ENCODE measurements around the gene NPLOC4.
"Not testable (repeated sequence)": the region's sequence is repeated elsewhere in the genome, so short reads cannot be mapped to it uniquely, and the experiment has no call there.

The NPLOC4 gene

GRCh38 chr17:81635431-81635830 lies 1.5 kb downstream of the NPLOC4 start:
- H3K9me3 Mint-ChIP-seq, result no peaks in the 10 kb centered on the region

GRCh38 chr17:81631482-81631881 lies 5.4 kb downstream of the NPLOC4 start:
- Mint-ChIP-seq H3K4me1 (peaks cover 11 to 25% of the 10 kb centered on the region in 2 donors), H3K4me3 (no peak overlapping the region), H3K36me3 (peaks cover 30 to 42% of the 10 kb centered on the region in 2 donors), H3K27ac (no peak overlapping the region), H3K27me3 (no peaks in the 10 kb centered on the region), H3K9me3 (no peaks in the 10 kb centered on the region)
- DNase-seq, result no peak
- ATAC-seq (replicated peaks), result no peak

More at GRCh38 chr17:81635431-81635830, 1.5 kb downstream of the NPLOC4 start:
- Mint-ChIP-seq H3K36me3 (peaks cover 4 to 14% of the 10 kb centered on the region in 2 donors), H3K4me1 (peaks cover 10 to 20% of the 10 kb centered on the region in 2 donors), H3K27me3 (no peaks in the 10 kb centered on the region), H3K27ac (peak overlapping the region; percentile 42), H3K4me3 (peak overlapping the region; percentile 88 to 93)
- DNase-seq (no peak), ATAC-seq (replicated peaks) (no peak)

GRCh38 chr17:81630274-81630673 lies 6.6 kb downstream of the NPLOC4 start:
- Mint-ChIP-seq H3K4me3 (no peak overlapping the region), H3K9me3 (no peaks in the 10 kb centered on the region), H3K4me1 (peaks cover 12 to 23% of the 10 kb centered on the region in 2 donors), H3K27ac (peak overlapping the region; percentile 42), H3K27me3 (no peaks in the 10 kb centered on the region), H3K36me3 (peaks cover 39 to 47% of the 10 kb centered on the region in 2 donors)
- ATAC-seq (replicated peaks) (no peak), DNase-seq (no peak)

DNA sequence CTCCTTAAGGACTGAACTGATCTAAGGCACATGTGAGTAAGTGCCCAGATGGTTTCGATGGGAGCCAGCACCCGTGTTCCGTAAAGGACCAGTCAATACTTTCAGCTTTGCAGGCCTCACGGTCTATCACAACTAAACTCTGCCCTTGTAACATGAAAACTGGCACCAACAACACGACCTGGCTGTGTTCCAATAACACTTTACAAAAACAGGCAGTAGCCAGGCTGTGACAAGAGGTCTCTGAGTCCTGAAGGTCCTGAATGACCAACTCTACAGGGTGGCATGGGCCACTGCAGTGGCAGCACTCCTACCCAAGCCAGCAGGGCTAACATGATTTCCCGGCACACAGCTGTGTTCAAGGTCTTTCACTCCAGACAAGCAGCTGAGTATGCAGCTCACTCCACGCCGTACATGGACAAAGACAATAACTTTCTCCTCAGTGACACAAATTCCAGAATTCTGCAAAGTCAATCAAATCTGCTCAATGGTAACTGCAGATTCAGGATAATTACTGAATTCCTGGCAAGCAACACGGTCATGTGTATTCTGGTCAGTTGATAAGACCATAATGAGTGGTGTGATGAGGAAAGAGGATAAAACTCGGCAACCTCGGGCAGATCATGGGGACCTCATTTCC lies 15.3 kb downstream of the NPLOC4 start:
- no peaks in the 10 kb centered on the region for H3K27me3 Mint-ChIP-seq
- H3K9me3 Mint-ChIP-seq, result no peaks in the 10 kb centered on the region
- H3K27ac Mint-ChIP-seq, result no peak overlapping the region
- DNase-seq (no peak), ATAC-seq (replicated peaks) (no peak)
- H3K4me3 Mint-ChIP-seq, result no peak overlapping the region
- peaks cover 43 to 61% of the 10 kb centered on the region in 2 donors for H3K36me3 Mint-ChIP-seq
- H3K4me1 Mint-ChIP-seq, result peaks cover 12 to 17% of the 10 kb centered on the region in 2 donors

GRCh38 chr17:81618307-81618706 lies 18.6 kb downstream of the NPLOC4 start:
- not testable (repeated sequence) for DNase-seq; H3K27ac Mint-ChIP-seq; H3K9me3 Mint-ChIP-seq; H3K4me3 Mint-ChIP-seq; H3K27me3 Mint-ChIP-seq; ATAC-seq (replicated peaks)
- Mint-ChIP-seq H3K36me3 (peaks cover 42 to 64% of the 10 kb centered on the region in 2 donors), H3K4me1 (peaks cover 17 to 23% of the 10 kb centered on the region in 2 donors)

GRCh38 chr17:81616877-81617276 lies 20.0 kb downstream of the NPLOC4 start:
- Mint-ChIP-seq H3K4me3 (no peak overlapping the region), H3K36me3 (peaks cover 51 to 74% of the 10 kb centered on the region in 2 donors), H3K27ac (peak overlapping the region; percentile 83), H3K9me3 (no peaks in the 10 kb centered on the region), H3K4me1 (peaks cover 17 to 23% of the 10 kb centered on the region in 2 donors), H3K27me3 (no peaks in the 10 kb centered on the region)
- DNase-seq (no peak), ATAC-seq (replicated peaks) (no peak)

DNA sequence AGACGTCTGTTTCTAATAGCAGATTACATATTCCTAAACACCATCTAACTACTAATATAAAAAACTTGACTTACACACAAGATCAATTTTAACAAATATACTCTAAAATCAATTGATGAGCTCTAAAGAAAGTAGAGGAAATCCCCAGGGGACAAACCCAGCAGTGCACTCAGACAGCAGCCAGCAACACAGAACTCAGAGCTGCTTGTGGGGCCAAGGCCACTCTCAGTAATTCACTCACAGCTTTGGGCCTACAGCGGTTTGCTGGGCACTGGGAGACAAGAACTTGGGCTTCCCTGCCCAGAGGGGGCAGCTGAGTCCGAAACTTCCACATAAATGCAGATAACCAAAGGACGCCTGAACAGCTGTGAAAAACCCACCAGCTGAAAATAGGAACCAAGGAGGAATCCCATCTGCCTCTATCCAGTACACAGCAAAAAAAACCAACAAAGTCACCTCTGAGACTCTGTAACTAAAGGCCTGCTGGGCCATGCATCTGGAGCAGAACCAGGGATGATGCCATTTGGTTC lies 21.4 kb downstream of the NPLOC4 start:
- peaks cover 46 to 61% of the 10 kb centered on the region in 2 donors for H3K36me3 Mint-ChIP-seq
- no peaks in the 10 kb centered on the region for H3K9me3 Mint-ChIP-seq
- no peak overlapping the region for H3K4me3 Mint-ChIP-seq
- ATAC-seq (replicated peaks) (no peak), DNase-seq (no peak)
- H3K27ac Mint-ChIP-seq, result peak overlapping the region; percentile 95
- H3K4me1 Mint-ChIP-seq, result peaks cover 17 to 23% of the 10 kb centered on the region in 2 donors
- H3K27me3 Mint-ChIP-seq, result no peaks in the 10 kb centered on the region

- H3K36me3 Mint-ChIP-seq, result peaks cover 37 to 60% of the 10 kb centered on the region in 2 donors
- no peak for ATAC-seq (replicated peaks)
- H3K27me3 Mint-ChIP-seq, result no peaks in the 10 kb centered on the region
- H3K4me3 Mint-ChIP-seq, result no peak overlapping the region
- DNase-seq, result no peak
- no peaks in the 10 kb centered on the region for H3K9me3 Mint-ChIP-seq
- no peak overlapping the region for H3K27ac Mint-ChIP-seq
- peaks cover 17 to 23% of the 10 kb centered on the region in 2 donors for H3K4me1 Mint-ChIP-seq
These were observed 24.5 kb downstream of the NPLOC4 start for GRCh38 chr17:81612172-81612970.

DNA sequence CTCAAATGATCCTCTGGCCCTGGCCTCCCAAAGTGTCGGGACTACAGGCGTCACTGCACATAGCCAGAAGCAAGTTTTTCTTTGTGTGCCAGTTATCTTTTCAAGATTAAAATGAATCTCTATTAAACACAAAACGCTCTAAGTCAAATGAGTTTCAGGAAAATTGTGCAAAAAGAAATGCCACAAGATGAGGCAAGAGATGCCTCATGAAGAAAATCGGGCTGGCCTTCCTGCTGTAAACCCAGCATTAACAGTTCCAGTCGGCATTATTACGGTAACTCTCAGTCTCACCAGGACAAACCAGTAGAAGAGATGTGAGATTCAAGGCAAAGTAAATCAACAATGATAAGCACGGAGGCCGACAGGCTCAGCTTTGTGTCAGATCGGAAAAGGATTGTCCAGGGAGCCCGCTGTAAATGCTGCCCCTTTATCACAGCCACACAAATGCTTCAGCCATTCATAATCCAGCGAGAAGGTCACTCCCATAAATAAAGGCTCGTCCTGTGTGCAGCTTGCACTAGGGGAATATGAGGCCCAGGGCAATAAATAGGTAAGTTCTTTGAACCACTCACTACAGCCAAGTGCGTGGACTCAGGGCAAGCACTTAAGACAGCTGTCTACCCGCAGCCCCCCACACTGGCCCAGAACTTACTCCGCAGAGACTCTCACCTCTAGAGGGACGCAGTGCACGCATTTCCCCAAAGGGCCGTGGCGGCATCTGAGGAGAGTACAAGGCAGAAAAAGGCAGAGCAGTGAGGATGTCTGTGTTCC lies 27.2 kb downstream of the NPLOC4 start:
- Mint-ChIP-seq H3K27me3 (no peaks in the 10 kb centered on the region), H3K27ac (no peak overlapping the region), H3K9me3 (no peaks in the 10 kb centered on the region), H3K36me3 (peaks cover 33 to 49% of the 10 kb centered on the region in 2 donors), H3K4me3 (no peak overlapping the region), H3K4me1 (peaks cover 10 to 13% of the 10 kb centered on the region in 2 donors)
- DNase-seq, result no peak
- no peak for ATAC-seq (replicated peaks)

GRCh38 chr17:81608605-81609004 lies 28.3 kb downstream of the NPLOC4 start:
- H3K36me3 Mint-ChIP-seq, result peaks cover 24 to 44% of the 10 kb centered on the region in 2 donors
- ATAC-seq (replicated peaks) (no peak), DNase-seq (no peak)
- no peaks in the 10 kb centered on the region for H3K9me3 Mint-ChIP-seq
- H3K4me1 Mint-ChIP-seq, result peaks cover 2% of the 10 kb centered on the region in 2 donors
- H3K4me3 Mint-ChIP-seq, result no peak overlapping the region
- peak overlapping the region; percentile 9 for H3K27ac Mint-ChIP-seq
- no peaks in the 10 kb centered on the region for H3K27me3 Mint-ChIP-seq

- Mint-ChIP-seq H3K4me1 (no peaks in the 10 kb centered on the region), H3K36me3 (peaks cover 20 to 39% of the 10 kb centered on the region in 2 donors), H3K27me3 (no peaks in the 10 kb centered on the region), H3K27ac (peak overlapping the region; percentile 14), H3K9me3 (no peaks in the 10 kb centered on the region), H3K4me3 (no peak overlapping the region)
- DNase-seq, result no peak
- ATAC-seq (replicated peaks), result no peak
These were observed 28.8 kb downstream of the NPLOC4 start for GRCh38 chr17:81608082-81608481.

- Mint-ChIP-seq H3K36me3 (peaks cover 20 to 33% of the 10 kb centered on the region in 2 donors), H3K4me3 (no peak overlapping the region), H3K9me3 (no peaks in the 10 kb centered on the region), H3K27me3 (no peaks in the 10 kb centered on the region), H3K4me1 (no peaks in the 10 kb centered on the region), H3K27ac (no peak overlapping the region)
- DNase-seq (no peak), ATAC-seq (replicated peaks) (no peak)
These were observed 29.5 kb downstream of the NPLOC4 start for GRCh38 chr17:81607431-81607830.

GRCh38 chr17:81603846-81604610 lies 32.9 kb downstream of the NPLOC4 start:
- no peak overlapping the region for H3K4me3 Mint-ChIP-seq
- no peaks in the 10 kb centered on the region for H3K9me3 Mint-ChIP-seq
- H3K36me3 Mint-ChIP-seq, result peaks cover 16 to 37% of the 10 kb centered on the region in 2 donors
- H3K27me3 Mint-ChIP-seq, result no peaks in the 10 kb centered on the region
- DNase-seq (no peak), ATAC-seq (replicated peaks) (no peak)
- no peak overlapping the region for H3K27ac Mint-ChIP-seq
- H3K4me1 Mint-ChIP-seq, result peaks cover 2 to 9% of the 10 kb centered on the region in 2 donors
